HS-5 (cell line): ENCODE data around the gene HPSE2.

ENCODE experiments used
- DNase-seq: peaks from one replicate; pipeline ENCODE4 v3.0.0-alpha.2; 2012; ENCODE audit warnings: low read depth

Gene HPSE2

DNA sequence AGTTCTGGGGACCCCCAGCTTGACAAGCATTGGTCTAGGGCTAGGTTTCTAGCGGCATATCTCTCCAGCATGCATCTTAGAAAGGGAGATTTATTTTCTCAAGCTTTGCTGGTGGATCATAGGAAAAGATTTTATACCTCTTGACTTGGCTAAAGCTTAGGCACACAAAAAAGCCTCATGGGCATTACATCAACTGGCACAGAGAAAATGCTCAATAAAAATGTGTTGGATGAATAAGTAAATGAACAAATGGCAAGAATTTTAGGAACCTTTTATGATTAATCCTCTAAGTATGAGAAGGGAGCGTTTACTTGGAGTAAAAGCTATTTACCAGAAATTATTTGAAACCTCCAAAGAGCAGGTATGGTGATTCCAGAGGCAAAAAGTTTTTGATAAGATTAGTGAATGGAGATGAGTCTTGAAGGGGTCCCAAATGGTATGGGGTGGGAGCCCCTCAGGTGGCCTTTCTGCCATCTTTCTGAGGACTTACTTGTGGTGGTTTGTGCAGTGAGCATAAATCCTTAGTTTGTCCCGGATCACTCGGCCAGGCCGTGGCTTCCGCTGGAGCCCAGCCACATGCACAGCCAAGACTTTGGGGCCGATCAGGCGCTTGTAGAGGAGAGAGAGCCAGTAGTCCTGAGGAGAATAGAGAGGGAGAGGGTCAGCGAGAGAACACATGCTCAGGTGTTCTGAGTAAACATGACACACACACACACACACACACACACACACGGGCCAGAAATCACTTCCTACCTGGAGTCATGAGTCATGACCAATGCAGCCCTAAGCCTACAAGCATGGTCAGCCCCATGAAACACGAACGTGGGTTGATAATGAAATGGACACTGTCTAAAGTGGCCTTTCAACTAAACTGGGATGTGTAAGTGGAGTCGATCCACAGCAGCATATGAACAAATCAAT, 745.8 kb downstream of the HPSE2 start:
- DNase-seq, result no peak

GRCh38 chr10:98488669-98489430, 746.8 kb downstream of the HPSE2 start:
- no peak for DNase-seq

GRCh38 chr10:98487649-98488048, 748.0 kb downstream of the HPSE2 start:
- DNase-seq, result no peak

- peak; percentile 89 for DNase-seq
Observed at GRCh38 chr10:98486421-98486820, 749.2 kb downstream of the HPSE2 start.

DNA sequence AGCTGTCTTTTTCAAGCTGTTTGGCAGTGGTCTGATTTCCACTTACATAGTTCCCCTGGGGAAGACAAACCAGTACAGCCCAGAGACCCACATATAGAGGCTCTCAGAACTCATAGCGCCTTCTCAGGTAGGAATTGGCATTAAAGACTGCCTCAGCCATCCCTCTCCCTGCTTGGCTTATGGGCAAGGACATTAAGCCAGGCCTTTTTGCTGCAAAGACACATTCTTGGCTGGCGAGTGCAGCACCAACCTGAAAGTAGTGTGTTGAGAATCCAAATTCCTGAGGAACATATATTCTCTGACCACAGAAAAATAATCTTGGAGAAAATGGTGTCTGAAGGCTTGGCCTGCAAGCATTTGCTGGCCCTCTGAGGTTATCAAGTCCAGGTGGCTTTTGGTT, 749.7 kb downstream of the HPSE2 start:
- DNase-seq, result no peak

DNA sequence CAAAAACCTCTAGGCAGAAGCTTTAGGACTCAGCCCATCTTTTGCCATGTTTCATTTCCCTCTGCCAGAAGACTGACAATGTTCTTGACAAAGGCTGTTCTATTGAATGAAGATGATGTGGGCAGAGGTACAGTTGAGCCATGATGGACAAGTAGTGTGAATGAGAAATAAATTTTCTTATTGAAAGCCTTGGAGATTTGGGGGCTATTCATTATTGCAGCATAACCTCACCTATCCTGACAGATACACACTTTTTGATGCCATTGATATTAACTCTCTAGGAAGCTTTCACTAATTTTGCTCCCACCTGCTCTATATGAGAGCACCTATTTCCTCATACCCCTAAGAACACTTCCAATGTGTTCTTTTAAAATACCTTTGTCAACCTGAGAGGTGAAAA, 752.0 kb downstream of the HPSE2 start:
- DNase-seq, result no peak

GRCh38 chr10:98482096-98482495, 753.6 kb downstream of the HPSE2 start:
- DNase-seq, result no peak

GRCh38 chr10:98481404-98481945, 754.2 kb downstream of the HPSE2 start:
- no peak for DNase-seq

- no peak for DNase-seq
Observed at GRCh38 chr10:98478430-98479222, 757.0 kb downstream of the HPSE2 start.

GRCh38 chr10:98477861-98478260, 757.8 kb downstream of the HPSE2 start:
- DNase-seq, result no peak

GRCh38 chr10:98474628-98475027, 761.0 kb downstream of the HPSE2 start:
- no peak for DNase-seq

DNA sequence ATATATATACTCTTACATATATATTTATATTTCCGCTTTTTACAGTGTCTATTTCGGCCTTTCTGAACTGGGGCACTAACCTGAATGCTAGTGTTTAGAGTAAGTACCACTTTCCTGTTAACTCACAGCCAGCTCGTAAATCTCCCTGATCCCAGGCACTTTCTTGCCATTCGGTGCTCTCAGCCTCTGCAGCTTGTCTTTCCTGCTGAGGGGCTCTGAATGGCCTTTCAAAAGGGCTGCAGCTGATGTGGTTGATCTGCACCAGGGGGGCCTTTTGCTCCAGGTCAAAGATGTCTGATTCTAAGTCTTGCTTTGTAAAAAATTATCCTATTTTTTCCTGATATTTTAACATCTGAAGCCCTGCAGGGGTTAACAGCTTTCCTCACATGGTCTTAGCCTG, 763.5 kb downstream of the HPSE2 start:
- DNase-seq, result no peak

DNA sequence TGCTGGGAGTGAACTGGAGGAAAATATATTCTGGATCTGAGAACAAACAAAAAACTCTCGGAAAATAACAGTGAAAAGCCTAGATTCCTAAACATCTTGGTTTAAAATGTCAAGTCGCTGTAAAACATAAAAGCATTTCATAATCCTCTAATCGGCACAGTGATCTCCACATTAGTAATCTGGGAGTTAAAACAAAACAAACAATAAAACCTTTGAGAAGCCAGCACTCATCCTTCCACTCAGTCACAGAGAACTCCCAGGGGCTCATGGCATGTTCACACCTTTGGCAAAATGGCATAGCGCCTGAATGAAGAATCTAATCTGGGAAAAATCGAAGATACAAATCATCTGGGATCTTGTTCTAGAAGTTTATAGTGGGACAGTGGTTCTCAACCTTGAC, 764.8 kb downstream of the HPSE2 start:
- DNase-seq, result no peak

- DNase-seq, result no peak
Observed at GRCh38 chr10:98469001-98469931, 766.4 kb downstream of the HPSE2 start.

DNA sequence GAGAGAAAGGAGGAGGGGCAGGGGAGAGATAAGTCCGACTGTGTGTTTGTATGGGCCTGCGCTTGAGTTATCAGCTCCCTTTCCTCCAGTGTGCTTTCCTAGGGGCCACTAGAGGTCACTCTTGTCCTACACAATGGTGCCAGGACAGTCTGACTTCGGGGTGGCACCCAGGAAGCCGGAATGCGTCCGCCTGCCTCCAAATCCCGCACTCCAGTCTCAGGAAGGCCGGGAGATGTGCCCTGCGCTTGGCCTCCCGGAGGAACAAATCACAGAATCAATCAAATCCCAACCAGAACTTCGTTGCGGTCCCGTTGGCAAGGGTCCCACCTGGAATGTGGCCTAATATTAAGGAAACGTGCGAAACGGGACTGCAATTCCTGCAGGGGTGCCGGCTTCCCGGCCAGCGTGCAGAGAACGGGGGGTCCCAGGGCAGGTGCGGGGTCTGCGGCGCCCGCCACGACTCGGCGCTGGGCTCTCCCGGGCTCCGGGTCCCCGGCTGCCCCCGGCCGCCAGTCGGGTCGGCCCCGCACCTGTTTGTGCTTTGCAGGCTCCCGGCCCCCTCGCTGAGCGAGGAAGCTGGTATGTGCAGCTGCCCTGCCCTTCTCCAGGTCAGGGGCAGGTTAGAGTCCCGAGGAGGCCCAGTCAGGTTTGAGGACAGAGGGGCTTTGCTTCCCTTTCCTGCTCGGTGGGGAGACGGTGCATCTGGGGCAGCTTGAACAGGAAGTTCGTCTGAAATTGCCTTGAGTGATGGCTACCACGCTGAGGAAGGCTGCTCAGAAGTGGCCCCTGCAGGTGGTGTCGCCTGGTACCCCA, 767.9 kb downstream of the HPSE2 start:
- no peak for DNase-seq

DNA sequence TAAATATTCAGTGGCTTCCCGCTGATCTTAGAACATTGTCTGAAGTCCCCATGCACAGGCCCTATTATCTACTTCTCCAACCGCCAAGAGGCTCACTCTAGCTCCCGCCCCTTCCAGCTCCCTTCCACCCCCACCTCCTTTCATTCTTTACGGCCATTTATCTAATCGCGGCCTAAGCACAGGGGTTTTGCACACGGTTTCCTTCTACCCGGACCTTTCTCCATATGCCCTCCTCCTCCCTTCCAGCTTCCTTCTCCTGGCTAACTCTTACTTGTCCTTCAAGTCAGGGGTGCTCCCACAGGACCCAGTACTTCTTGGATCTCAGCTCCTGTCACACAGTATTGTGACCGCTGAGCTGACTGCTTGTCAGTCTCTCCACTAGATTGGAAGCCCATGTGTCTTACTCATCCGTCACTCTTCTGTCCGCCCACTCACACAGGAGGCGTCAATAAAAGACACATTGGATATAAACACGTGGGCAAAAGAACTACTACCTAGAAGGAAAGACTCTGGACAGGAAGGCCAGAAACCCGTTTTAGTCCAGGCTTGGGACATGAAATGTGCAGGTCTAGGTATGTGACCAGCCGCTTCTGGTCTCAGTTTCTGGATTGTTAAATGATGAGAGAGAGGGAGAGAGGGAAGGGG, 768.7 kb downstream of the HPSE2 start:
- no peak for DNase-seq

GRCh38 chr10:98465866-98466265, 769.8 kb downstream of the HPSE2 start:
- DNase-seq, result no peak

- DNase-seq, result no peak
Observed at GRCh38 chr10:98463976-98464754, 771.5 kb downstream of the HPSE2 start.

DNA sequence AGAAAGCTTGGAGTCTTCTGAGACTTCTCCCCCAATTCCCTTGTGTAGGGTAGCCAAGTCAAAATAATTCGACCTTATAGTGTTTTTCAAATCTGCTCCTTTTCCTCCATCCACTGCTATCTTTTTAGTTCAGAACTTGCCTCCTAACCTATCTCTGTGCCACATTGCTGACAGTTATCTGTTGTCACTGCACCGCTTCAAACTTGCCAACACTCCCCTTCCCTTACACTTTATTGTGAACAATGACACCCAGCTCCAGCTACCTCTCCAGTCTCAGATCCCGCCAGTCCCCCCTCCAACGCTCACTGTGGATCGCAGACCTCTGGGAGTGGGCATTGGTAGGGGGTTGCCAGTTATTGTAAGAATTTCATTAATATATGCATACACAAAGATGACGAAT, 772.6 kb downstream of the HPSE2 start:
- no peak for DNase-seq
